PC-9 (cell line): Measurements from ENCODE around the gene VSX1. TPM values are rescaled to one million over a fixed set of nuclear protein-coding genes. Genes with fewer than 3 reads are reported as not detected.

Experiments
- BruUV-seq: library from RNA; stranded (reverse); fragments of 400-500 nt; replicated peaks from 2 replicates; lab custom pipeline; 2021; lab: Mats Ljungman, UMichigan
- CTCF ChIA-PET: fragments of 300-600 bp; sonication (Branson Sonifier 250); formaldehyde crosslinking; loops from one replicate; lab custom pipeline; 2022; ENCODE audit warnings: antibody characterized with exemption; lab: Charles Lee
- POLR2A ChIA-PET: fragments of 300-600 bp; sonication (Branson Sonifier 250); formaldehyde crosslinking; loops from one replicate; lab custom pipeline; 2022; ENCODE audit warnings: antibody characterized with exemption; ENCODE audit not compliant: unreplicated experiment; lab: Charles Lee
- DNase-seq, 2 experiments: peaks; one replicate each; pipeline versions ENCODE4 v3.0.0 to v3.0.0-alpha.2; 2015 to 2022; ENCODE audit warnings: mixed read lengths in 1 of 2
- H2AFZ ChIP-seq: fragments of 200-600 bp; sonication (generic); 2 replicates; pipeline ENCODE4 v1.8.1; 2017; ENCODE audit warnings: antibody characterized with exemption
- H3F3A ChIP-seq: fragments of 200-600 bp; sonication (generic); 2 replicates; pipeline ENCODE4 v1.8.1; 2017; ENCODE audit warnings: antibody characterized with exemption, mild to moderate bottlenecking, low read depth; ENCODE audit not compliant: insufficient read depth
- H3K27ac ChIP-seq: fragments of 200-600 bp; sonication (generic); 2 replicates; pipeline ENCODE4 v1.6.1; 2016; ENCODE audit warnings: mixed run types
- H3K27me3 ChIP-seq: fragments of 200-600 bp; sonication (generic); 2 replicates; pipeline ENCODE4 v1.6.1; 2016; ENCODE audit warnings: low read depth, mixed run types; ENCODE audit not compliant: insufficient read depth
- H3K36me3 ChIP-seq: fragments of 200-600 bp; sonication (generic); 2 replicates; pipeline ENCODE4 v1.6.1; 2016; ENCODE audit warnings: low read depth, mixed run types
- H3K4me1 ChIP-seq: fragments of 200-600 bp; sonication (generic); replicated peaks from 2 replicates; pipeline ENCODE4 v1.6.1; 2016; ENCODE audit warnings: mixed run types; ENCODE audit not compliant: insufficient read depth
- H3K4me2 ChIP-seq: fragments of 200-600 bp; sonication (generic); 2 replicates; pipeline ENCODE4 v1.6.1; 2017; ENCODE audit warnings: mixed run types
- H3K4me3 ChIP-seq: fragments of 200-600 bp; sonication (generic); 2 replicates; pipeline ENCODE4 v1.6.1; 2016; ENCODE audit warnings: mixed run types
- H3K79me2 ChIP-seq: fragments of 200-600 bp; sonication (generic); 2 replicates; pipeline ENCODE4 v1.6.1; 2017; ENCODE audit warnings: low read depth, mixed run types
- H3K9me2 ChIP-seq: fragments of 200-600 bp; sonication (generic); 2 replicates; pipeline ENCODE4 v1.8.1; 2017; ENCODE audit warnings: mild to moderate bottlenecking; ENCODE audit not compliant: insufficient read depth
- H3K9me3 ChIP-seq: fragments of 200-600 bp; sonication (generic); 2 replicates; pipeline ENCODE4 v1.8.1; 2016; ENCODE audit warnings: low read depth; ENCODE audit not compliant: insufficient read depth
- H4K20me1 ChIP-seq: fragments of 200-600 bp; sonication (generic); 2 replicates; pipeline ENCODE4 v1.8.1; 2017; ENCODE audit not compliant: insufficient read depth
- EZH2 ChIP-seq: fragments of 200-600 bp; sonication (generic); IDR thresholded peaks from 2 replicates; pipeline ENCODE4 v1.8.0; 2017; ENCODE audit warnings: antibody characterized with exemption, low read depth
- intact Hi-C: fragments of 100-400 bp; cut with micrococcal nuclease; formaldehyde crosslinking; loops from one replicate; pipeline ENCODE4 v1.10.0; 2022; ENCODE audit not compliant: unreplicated experiment
- total RNA-seq: library from RNA; stranded (reverse); gene quantifications from 2 replicates; pipeline ENCODE4 v1.2.3, GENCODE V29; 2021
- TF ChIP-seq, protein P1 (sequence below): fragments of 200-600 bp; sonication (generic); conservative IDR thresholded peaks from 2 replicates; pipeline ENCODE4 v1.6.1; 2017; ENCODE audit warnings: mixed run types, antibody characterized with exemption, mild to moderate bottlenecking, moderate library complexity

VSX1 gene
- total RNA-seq, 1 experiment from 2014 or later: 1.5 TPM

DNA sequence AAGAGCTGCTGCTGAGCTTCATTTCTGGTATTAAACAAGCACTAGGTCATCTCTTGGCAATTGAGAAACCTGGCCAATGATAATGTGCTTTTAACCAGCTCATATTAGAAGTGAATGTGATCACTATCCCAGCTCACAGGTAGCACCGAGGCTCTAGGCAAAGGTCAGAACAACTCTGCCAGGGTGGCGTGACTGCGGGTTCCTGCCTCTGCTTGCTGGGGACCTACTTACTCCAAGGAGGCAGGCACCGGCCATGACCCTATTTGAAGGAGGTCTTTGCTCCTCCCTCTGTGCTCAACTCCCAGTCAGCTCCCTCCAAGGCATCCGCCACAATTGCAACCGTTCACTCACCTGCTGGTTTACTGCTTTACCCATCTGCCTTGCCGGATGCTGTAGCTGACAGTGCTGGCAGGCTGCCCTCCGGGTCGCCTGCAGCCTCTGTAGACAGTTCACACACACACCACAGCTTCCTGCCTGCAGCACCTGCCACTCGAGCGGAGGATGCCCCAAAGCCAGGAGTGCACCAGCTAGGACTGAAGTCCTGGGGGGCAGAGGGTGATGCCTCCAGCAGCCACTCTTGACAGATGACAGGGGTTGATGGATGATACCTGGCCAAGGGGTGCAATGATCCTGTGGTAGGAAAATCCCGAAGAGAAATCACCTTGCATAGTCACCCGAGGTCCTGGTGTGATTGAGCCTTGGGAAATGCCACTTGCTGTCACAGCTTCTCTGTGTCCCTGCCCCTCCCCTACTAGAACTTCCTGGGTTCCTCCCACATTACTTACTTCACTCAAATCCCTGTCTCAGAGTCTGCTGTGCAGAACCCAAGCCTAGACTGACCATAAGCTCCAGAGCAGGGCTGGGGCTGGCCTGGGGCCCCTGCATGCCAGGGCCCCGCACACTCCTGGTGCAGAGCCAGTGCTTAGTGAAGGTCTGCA lies 8.8 kb upstream of the VSX1 start:
- no peaks in the 10 kb centered on the region for H3K36me3 ChIP-seq
- no peak overlapping the region for H3K27ac ChIP-seq
- no peaks in the 10 kb centered on the region for H3F3A ChIP-seq
- peak in 1 of 2 experiments; percentile 46 for DNase-seq
- no peaks in the 10 kb centered on the region for H4K20me1 ChIP-seq
- intact Hi-C loops: no loop called here
- CTCF ChIA-PET: no interaction called here
- H3K4me1 ChIP-seq: 0 out of 2 replicates have a peak, but pooled peaks cover 7% of the 10 kb centered on the region
- TF ChIP-seq, protein P1, sequence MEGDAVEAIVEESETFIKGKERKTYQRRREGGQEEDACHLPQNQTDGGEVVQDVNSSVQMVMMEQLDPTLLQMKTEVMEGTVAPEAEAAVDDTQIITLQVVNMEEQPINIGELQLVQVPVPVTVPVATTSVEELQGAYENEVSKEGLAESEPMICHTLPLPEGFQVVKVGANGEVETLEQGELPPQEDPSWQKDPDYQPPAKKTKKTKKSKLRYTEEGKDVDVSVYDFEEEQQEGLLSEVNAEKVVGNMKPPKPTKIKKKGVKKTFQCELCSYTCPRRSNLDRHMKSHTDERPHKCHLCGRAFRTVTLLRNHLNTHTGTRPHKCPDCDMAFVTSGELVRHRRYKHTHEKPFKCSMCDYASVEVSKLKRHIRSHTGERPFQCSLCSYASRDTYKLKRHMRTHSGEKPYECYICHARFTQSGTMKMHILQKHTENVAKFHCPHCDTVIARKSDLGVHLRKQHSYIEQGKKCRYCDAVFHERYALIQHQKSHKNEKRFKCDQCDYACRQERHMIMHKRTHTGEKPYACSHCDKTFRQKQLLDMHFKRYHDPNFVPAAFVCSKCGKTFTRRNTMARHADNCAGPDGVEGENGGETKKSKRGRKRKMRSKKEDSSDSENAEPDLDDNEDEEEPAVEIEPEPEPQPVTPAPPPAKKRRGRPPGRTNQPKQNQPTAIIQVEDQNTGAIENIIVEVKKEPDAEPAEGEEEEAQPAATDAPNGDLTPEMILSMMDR: no peak
- TF ChIP-seq EZH2: no peak
- H2AFZ ChIP-seq: no peak overlapping the region
- H3K27me3 ChIP-seq: no peaks in the 10 kb centered on the region
- POLR2A ChIA-PET: no interaction called here
- no peaks in the 10 kb centered on the region for H3K9me3 ChIP-seq
- H3K4me3 ChIP-seq: no peak overlapping the region
- no TSS peak for BruUV-seq
- H3K9me2 ChIP-seq: 0 out of 2 replicates have a peak, but pooled peaks cover 5% of the 10 kb centered on the region
- H3K4me2 ChIP-seq: peak overlapping the region; percentile 24; the same call in 1 of the 2 replicates
- H3K79me2 ChIP-seq: no peaks in the 10 kb centered on the region

DNA sequence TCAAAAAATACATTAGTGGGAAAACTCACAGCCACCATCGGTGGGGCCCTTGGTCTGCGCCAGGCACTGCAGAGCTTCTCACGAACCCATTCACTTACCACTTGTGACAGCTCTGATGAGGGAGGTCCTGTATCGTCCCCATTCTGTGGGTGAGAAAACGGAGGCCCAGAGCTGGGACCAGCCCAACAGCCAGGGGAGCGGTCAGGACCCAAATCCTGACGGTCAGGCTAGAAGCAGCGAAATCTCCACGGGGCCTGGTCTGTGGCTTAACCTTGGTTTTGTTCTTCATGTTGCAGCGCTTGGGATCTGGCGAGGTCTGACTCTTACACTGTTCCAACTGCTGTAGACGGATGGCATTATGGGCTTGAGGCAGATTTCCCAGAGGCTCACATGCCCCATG lies 7.7 kb upstream of the VSX1 start:
- intact Hi-C loops: no loop called here
- Histone ChIP-seq H4K20me1 (no peaks in the 10 kb centered on the region), H2AFZ (no peak overlapping the region), H3K9me3 (no peaks in the 10 kb centered on the region), H3K27me3 (no peaks in the 10 kb centered on the region), H3K79me2 (no peaks in the 10 kb centered on the region), H3K27ac (no peak overlapping the region), H3K4me3 (no peak overlapping the region), H3K4me1 (0 out of 2 replicates have a peak, but pooled peaks cover 7% of the 10 kb centered on the region), H3F3A (no peaks in the 10 kb centered on the region), H3K4me2 (no peak overlapping the region), H3K9me2 (0 out of 2 replicates have a peak, but pooled peaks cover under 1% of the 10 kb centered on the region), H3K36me3 (no peaks in the 10 kb centered on the region)
- TF ChIP-seq EZH2: no peak
- TF ChIP-seq, protein P1: no peak
- CTCF ChIA-PET: no interaction called here
- POLR2A ChIA-PET: no interaction called here
- no peak for DNase-seq
- no TSS peak for BruUV-seq

DNA sequence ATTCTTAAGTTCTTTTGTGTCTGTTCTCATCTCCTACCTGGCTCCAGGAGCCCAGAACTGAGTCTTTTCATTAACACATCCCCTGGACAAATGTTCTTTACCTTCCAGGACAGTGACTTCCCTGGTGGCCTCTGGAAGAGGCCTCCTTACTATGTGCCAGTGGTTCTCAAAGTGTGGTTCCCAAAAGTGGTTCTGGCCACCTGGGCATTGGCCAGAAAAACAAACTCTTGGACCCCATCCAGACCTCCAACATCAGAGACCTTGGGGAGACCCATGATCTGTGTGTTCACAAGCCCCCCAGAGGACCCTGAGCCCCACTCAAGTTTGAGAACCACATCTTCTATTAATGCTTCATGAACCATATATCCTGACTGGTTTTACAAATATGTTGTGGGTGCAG lies 7.2 kb upstream of the VSX1 start:
- no peak for DNase-seq
- Histone ChIP-seq H3K27ac (no peak overlapping the region), H3K4me2 (no peak overlapping the region), H3K4me1 (0 out of 2 replicates have a peak, but pooled peaks cover 7% of the 10 kb centered on the region), H3K4me3 (no peak overlapping the region), H3K79me2 (no peaks in the 10 kb centered on the region), H2AFZ (no peak overlapping the region), H4K20me1 (no peaks in the 10 kb centered on the region), H3K36me3 (no peaks in the 10 kb centered on the region), H3K9me3 (no peaks in the 10 kb centered on the region), H3F3A (no peaks in the 10 kb centered on the region), H3K9me2 (no peaks in the 10 kb centered on the region), H3K27me3 (no peaks in the 10 kb centered on the region)
- ChIA-PET CTCF (no interaction called here), POLR2A (no interaction called here)
- intact Hi-C loops: no loop called here
- BruUV-seq: no TSS peak
- TF ChIP-seq EZH2: no peak
- TF ChIP-seq, protein P1: no peak
